Erythroblast (primary cell): ENCODE measurements around the gene GFY.
"Not testable (repeated sequence)": the region's sequence is repeated elsewhere in the genome, so short reads cannot be mapped to it uniquely, and the experiment has no call there.

Experiments
- DNase-seq, 2 experiments: peaks; one replicate each; lab custom pipeline; 2025; lab: John Stamatoyannopoulos, UW
- GATA1 ChIP-seq: IDR thresholded peaks from 2 replicates; pipeline ENCODE4 v1.6.1; 2011; ENCODE audit warnings: low read depth, mild to moderate bottlenecking, control low read depth, low read length, moderate library complexity
- POLR2A ChIP-seq: IDR thresholded peaks from 2 replicates; pipeline ENCODE4 v1.6.1; 2011; ENCODE audit warnings: mild to moderate bottlenecking, low read length

GFY gene

DNA sequence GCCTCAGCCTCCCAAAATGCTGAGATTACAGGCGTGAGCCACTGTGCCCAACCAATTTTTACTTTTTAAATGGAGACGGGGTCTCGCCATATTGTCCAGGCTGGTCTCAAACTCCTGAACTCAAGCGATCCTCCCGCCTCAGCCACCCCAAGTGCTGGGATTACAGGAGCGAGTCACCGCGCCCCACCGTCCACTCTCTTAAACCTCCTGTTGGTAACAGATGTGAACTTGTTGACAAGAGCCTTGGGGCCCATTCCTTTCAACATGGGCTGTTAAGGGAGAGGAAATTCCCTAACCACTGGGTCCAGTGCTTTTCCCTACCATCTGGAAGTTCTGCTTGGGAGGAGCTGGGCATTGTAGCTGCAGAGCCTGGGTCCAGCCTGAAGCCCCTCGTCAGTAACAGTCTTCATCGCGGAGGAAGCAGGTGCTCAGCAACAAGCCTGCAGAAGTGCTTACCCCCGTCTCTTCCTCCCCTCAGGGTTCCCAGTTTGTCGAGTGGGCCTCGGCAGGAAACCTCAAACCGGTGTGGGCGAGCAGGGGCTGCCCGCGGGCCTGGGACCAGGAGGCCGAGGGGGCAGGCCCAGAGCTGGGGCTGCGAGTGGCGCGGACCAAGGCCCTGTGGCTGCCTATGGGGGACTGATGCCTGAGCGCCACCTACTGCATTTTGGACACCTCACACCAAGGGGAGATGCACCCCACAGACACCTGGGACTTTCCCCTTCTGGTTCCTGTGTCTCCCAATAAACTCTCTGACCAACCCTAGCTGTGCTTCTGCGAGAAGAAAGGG, 44.8 kb downstream of the GFY start:
- no peak for DNase-seq
- no peak for TF ChIP-seq GATA1

- DNase-seq: no peak
Measured at GRCh38 chr19:49470615-49470978, 45.4 kb downstream of the GFY start.

DNA sequence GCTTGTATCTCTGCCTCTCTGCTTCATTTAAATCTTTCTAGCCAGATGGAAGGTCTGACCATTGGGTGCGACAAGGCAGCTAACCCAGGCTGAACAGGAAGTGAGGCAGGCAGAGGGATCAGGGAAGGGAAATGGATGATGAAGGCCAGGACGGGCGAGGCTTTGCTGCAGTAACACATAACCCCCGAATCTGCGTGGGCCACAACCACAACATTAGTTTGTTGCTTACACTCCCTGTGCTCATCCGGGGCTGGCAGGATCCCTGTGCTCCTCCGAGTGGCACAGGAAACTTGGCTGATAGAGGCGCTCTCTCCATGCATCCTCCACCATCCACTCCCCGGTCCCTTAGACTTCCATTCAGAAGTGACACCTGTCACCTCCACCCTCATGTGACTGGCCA, 47.7 kb downstream of the GFY start:
- no peak for TF ChIP-seq POLR2A
- TF ChIP-seq GATA1: no peak
- DNase-seq: no peak

More at GRCh38 chr19:49470615-49470978, 45.4 kb downstream of the GFY start:
- no peak for TF ChIP-seq GATA1
- no peak for TF ChIP-seq POLR2A

DNA sequence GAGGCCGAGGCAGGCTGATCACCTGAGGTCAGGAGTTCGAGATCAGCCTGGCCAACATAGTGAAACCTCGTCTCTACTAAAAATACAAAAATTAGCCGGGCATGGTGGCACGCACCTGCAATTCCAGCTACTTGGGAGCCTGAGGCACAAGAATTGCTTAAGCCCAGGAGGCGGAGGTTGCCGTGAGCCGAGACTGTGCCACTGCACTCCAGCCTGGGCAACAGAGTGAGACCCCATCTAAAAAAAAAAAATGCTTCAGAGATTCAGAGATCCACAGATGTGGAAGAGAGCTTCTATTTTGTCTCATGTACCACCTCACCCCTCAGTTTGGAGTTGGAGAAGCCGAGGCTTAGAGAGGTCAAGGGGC, 48.3 kb downstream of the GFY start:
- not testable (repeated sequence) for DNase-seq

GRCh38 chr19:49473868-49474541, 48.8 kb downstream of the GFY start, which contains the start of gene FLT3LG:
Gene FLT3LG (plus strand): TSS chr19:49474215. CDS start chr19:49474640, 425 bp downstream.
- DNase-seq: peak; percentile 91 to 94
- no peak for TF ChIP-seq GATA1
- peak; percentile 27 for TF ChIP-seq POLR2A

- TF ChIP-seq GATA1 (no peak), POLR2A (no peak)
Measured at GRCh38 chr19:49474542-49474924, 49.3 kb downstream of the GFY start.

GRCh38 chr19:49475191-49475917, 50.2 kb downstream of the GFY start:
- no peak for DNase-seq
- TF ChIP-seq POLR2A (no peak), GATA1 (no peak)

More at GRCh38 chr19:49474542-49474924, 49.3 kb downstream of the GFY start:
- no peak for DNase-seq

DNA sequence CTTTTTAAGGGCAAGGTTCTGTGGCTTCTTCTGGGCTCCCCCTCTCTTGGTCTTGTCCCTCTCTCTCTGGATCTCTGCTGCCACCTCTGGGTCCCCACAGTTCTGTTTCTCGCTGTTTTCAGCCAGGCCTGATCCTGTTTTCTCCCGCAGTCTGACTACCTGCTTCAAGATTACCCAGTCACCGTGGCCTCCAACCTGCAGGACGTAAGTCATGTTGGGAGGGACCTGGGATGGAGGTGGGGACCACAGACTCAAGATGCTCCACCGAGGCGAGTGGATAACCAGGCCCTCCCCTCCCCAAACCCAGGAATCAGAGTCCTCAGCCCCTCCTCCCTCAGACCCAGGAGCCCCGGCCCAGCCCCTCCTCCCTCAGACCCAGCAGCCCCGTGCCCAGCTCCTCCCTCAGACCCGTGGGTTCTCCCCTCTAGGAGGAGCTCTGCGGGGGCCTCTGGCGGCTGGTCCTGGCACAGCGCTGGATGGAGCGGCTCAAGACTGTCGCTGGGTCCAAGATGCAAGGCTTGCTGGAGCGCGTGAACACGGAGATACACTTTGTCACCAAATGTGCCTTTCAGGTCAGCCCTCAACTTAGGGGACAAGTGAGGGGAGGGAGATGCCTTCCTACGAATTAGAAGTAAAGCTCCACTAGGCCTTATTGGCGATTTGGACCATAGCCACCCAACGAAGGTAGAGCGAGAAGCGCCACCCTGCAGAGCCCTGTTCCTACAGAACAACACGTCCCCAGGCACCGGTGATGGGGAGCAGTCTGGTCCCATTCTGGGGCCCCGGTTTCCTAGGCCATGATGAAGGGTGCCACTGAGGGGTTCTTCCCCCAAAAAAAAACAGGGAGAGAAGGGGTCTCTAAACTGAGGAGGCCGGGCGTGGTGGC, 51.0 kb downstream of the GFY start:
- peak in 1 of 2 experiments; percentile 62 for DNase-seq
- TF ChIP-seq GATA1: no peak
- TF ChIP-seq POLR2A: no peak
